H54 (cell line): Measurements from ENCODE around the gene RAG1.

Source experiments
- DNase-seq: peaks from one replicate; pipeline ENCODE4 v3.0.0; 2011; ENCODE audit warnings: low spot score, mixed read lengths; ENCODE audit not compliant: insufficient read length
- FAIRE-seq: peaks from 3 replicates; lab custom pipeline; 2011; peaks lifted over from hg19 to GRCh38; lab: Jason Lieb, UNC
- POLR2A ChIP-seq: IDR thresholded peaks from 2 replicates; pipeline ENCODE4 v1.6.1; 2011; ENCODE audit warnings: low read depth, mild to moderate bottlenecking, low read length

RAG1 gene

GRCh38 chr11:36627471-36627870 is 59.7 kb downstream of the RAG1 start:
- no peak for DNase-seq
- no peak for TF ChIP-seq POLR2A
- no peak for FAIRE-seq

- no peak for TF ChIP-seq POLR2A
- FAIRE-seq (no peak), DNase-seq (no peak)
Observed at GRCh38 chr11:36628141-36628540, 60.3 kb downstream of the RAG1 start.

- FAIRE-seq (peak; percentile 81), DNase-seq (no peak)
- no peak for TF ChIP-seq POLR2A
Observed at GRCh38 chr11:36628765-36629244, 61.0 kb downstream of the RAG1 start.
